Measurements from ENCODE around the gene EMC8.

The EMC8 gene

DNA sequence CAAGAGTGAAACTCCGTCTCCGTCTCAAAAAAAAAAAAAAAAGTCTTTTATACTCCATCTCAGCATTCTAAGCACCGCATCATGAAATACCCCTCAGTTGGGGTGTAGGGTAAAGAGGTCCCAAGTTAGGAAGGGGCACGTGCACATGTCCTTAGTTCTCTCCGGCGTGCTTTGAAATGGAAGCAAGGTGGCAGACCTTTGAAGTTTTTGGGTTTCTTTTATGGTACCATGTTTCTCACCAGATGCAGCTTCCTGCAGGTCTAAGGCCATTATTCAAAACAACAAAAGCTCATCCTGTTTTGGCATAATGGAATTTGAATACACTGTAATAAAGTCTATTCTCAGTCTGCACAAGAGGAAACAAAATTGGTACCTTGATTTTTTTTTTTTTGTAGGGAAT, 9.6 kb downstream of the EMC8 start (continued):
- TF ChIP-seq, protein P1, sequence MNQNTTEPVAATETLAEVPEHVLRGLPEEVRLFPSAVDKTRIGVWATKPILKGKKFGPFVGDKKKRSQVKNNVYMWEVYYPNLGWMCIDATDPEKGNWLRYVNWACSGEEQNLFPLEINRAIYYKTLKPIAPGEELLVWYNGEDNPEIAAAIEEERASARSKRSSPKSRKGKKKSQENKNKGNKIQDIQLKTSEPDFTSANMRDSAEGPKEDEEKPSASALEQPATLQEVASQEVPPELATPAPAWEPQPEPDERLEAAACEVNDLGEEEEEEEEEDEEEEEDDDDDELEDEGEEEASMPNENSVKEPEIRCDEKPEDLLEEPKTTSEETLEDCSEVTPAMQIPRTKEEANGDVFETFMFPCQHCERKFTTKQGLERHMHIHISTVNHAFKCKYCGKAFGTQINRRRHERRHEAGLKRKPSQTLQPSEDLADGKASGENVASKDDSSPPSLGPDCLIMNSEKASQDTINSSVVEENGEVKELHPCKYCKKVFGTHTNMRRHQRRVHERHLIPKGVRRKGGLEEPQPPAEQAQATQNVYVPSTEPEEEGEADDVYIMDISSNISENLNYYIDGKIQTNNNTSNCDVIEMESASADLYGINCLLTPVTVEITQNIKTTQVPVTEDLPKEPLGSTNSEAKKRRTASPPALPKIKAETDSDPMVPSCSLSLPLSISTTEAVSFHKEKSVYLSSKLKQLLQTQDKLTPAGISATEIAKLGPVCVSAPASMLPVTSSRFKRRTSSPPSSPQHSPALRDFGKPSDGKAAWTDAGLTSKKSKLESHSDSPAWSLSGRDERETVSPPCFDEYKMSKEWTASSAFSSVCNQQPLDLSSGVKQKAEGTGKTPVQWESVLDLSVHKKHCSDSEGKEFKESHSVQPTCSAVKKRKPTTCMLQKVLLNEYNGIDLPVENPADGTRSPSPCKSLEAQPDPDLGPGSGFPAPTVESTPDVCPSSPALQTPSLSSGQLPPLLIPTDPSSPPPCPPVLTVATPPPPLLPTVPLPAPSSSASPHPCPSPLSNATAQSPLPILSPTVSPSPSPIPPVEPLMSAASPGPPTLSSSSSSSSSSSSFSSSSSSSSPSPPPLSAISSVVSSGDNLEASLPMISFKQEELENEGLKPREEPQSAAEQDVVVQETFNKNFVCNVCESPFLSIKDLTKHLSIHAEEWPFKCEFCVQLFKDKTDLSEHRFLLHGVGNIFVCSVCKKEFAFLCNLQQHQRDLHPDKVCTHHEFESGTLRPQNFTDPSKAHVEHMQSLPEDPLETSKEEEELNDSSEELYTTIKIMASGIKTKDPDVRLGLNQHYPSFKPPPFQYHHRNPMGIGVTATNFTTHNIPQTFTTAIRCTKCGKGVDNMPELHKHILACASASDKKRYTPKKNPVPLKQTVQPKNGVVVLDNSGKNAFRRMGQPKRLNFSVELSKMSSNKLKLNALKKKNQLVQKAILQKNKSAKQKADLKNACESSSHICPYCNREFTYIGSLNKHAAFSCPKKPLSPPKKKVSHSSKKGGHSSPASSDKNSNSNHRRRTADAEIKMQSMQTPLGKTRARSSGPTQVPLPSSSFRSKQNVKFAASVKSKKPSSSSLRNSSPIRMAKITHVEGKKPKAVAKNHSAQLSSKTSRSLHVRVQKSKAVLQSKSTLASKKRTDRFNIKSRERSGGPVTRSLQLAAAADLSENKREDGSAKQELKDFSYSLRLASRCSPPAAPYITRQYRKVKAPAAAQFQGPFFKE (tag by site-specific recombination; IDR thresholded peaks at IDR 0.05; ENCODE audit: borderline replicate concordance): no peak
- TF ChIP-seq ZBTB8A (tag by site-specific recombination; IDR thresholded peaks at IDR 0.05) (no peak), BCL11A (tag by site-specific recombination; IDR thresholded peaks at IDR 0.05; ENCODE audit: low read depth) (no peak), ZNF16 (tag by site-specific recombination; IDR thresholded peaks at IDR 0.05; ENCODE audit: low read depth) (no peak), ZNF776 (tag by site-specific recombination; IDR thresholded peaks at IDR 0.05; ENCODE audit: borderline replicate concordance) (no peak), ZNF571 (tag by site-specific recombination; IDR thresholded peaks at IDR 0.05) (no peak)
- TF ChIP-seq, protein P2, sequence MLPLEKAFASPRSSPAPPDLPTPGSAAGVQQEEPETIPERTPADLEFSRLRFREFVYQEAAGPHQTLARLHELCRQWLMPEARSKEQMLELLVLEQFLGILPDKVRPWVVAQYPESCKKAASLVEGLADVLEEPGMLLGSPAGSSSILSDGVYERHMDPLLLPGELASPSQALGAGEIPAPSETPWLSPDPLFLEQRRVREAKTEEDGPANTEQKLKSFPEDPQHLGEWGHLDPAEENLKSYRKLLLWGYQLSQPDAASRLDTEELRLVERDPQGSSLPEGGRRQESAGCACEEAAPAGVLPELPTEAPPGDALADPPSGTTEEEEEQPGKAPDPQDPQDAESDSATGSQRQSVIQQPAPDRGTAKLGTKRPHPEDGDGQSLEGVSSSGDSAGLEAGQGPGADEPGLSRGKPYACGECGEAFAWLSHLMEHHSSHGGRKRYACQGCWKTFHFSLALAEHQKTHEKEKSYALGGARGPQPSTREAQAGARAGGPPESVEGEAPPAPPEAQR (tag by site-specific recombination; IDR thresholded peaks at IDR 0.05): no peak

DNA sequence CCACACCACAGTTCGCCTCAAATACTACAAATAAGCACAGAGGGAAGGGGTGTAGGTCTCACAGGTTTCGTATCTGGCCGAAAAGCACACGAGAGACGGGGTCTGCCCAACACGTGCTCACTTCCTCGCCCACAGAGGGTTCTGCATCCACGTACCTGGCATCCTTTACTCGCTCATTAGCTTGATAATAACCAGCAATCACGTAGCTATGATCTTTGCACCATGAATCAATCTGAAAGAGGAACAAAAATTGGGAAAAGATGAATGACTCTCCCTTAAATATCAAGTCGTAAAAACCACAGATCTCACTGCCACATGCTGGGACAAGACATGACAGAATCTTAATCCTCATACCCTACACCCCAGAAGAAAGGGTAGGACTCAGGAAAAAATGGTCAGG, 10.5 kb downstream of the EMC8 start:
- Histone ChIP-seq H3K9me3 (ENCODE audit: control insufficient read depth, insufficient read depth, low read depth, low read length) (no peaks in the 10 kb centered on the region), H3K4me1 (ENCODE audit: control insufficient read depth, insufficient read depth, low read length) (no peaks in the 10 kb centered on the region), H3K36me3 (ENCODE audit: control insufficient read depth in 2 of 2, insufficient read depth in 1 of 2, low read length in 2 of 2) (peaks cover 3 to 77% of the 10 kb centered on the region in 2 experiments), H3K4me3 (ENCODE audit: low read depth, low read length) (no peak overlapping the region), H3K27ac (ENCODE audit: extremely low read depth, low read depth, low read length) (no peak overlapping the region)
- ChIA-PET POLR2A (no interaction called here), CTCF (no interaction called here)
- TF ChIP-seq ZNF292 (tag by site-specific recombination; IDR thresholded peaks at IDR 0.05; ENCODE audit: borderline replicate concordance, low read depth) (no peak), ZNF660 (tag by site-specific recombination; IDR thresholded peaks at IDR 0.05) (no peak), ZNF600 (tag by site-specific recombination; IDR thresholded peaks at IDR 0.05) (no peak), ZNF530 (tag by site-specific recombination; IDR thresholded peaks at IDR 0.05; ENCODE audit: low read depth) (no peak), ZNF785 (tag by site-specific recombination; IDR thresholded peaks at IDR 0.05) (no peak), ZNF768 (tag by site-specific recombination; IDR thresholded peaks at IDR 0.05) (no peak), ZNF658 (tag by site-specific recombination; IDR thresholded peaks at IDR 0.05) (no peak), ZNF777 (tag by site-specific recombination; IDR thresholded peaks at IDR 0.05; ENCODE audit: borderline replicate concordance) (no peak), ZNF404 (tag by site-specific recombination; IDR thresholded peaks at IDR 0.05) (no peak), ZNF335 (tag by site-specific recombination; conservative IDR thresholded peaks at IDR 0.05) (no peak)
- TF ChIP-seq, protein P3, sequence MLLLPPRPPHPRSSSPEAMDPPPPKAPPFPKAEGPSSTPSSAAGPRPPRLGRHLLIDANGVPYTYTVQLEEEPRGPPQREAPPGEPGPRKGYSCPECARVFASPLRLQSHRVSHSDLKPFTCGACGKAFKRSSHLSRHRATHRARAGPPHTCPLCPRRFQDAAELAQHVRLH (tag by site-specific recombination; IDR thresholded peaks at IDR 0.05): no peak
- TF ChIP-seq, protein P4, sequence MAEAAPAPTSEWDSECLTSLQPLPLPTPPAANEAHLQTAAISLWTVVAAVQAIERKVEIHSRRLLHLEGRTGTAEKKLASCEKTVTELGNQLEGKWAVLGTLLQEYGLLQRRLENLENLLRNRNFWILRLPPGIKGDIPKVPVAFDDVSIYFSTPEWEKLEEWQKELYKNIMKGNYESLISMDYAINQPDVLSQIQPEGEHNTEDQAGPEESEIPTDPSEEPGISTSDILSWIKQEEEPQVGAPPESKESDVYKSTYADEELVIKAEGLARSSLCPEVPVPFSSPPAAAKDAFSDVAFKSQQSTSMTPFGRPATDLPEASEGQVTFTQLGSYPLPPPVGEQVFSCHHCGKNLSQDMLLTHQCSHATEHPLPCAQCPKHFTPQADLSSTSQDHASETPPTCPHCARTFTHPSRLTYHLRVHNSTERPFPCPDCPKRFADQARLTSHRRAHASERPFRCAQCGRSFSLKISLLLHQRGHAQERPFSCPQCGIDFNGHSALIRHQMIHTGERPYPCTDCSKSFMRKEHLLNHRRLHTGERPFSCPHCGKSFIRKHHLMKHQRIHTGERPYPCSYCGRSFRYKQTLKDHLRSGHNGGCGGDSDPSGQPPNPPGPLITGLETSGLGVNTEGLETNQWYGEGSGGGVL (tag by site-specific recombination; IDR thresholded peaks at IDR 0.05): no peak
- TF ChIP-seq, protein P5, sequence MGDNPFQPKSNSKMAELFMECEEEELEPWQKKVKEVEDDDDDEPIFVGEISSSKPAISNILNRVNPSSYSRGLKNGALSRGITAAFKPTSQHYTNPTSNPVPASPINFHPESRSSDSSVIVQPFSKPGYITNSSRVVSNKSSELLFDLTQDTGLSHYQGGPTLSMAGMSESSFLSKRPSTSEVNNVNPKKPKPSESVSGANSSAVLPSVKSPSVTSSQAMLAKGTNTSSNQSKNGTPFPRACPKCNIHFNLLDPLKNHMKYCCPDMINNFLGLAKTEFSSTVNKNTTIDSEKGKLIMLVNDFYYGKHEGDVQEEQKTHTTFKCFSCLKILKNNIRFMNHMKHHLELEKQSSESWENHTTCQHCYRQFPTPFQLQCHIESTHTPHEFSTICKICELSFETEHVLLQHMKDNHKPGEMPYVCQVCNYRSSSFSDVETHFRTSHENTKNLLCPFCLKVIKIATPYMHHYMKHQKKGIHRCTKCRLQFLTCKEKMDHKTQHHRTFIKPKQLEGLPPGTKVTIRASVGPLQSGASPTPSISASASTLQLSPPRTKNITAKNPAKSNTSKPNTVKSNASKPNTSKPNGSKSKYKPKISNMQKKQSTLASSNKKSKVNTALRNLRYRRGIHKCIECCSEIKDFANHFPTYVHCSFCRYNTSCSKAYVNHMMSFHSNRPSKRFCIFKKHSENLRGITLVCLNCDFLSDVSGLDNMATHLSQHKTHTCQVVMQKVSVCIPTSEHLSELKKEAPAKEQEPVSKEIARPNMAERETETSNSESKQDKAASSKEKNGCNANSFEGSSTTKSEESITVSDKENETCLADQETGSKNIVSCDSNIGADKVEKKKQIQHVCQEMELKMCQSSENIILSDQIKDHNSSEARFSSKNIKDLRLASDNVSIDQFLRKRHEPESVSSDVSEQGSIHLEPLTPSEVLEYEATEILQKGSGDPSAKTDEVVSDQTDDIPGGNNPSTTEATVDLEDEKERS (tag by site-specific recombination; IDR thresholded peaks at IDR 0.05): no peak
- TF ChIP-seq, protein P6, sequence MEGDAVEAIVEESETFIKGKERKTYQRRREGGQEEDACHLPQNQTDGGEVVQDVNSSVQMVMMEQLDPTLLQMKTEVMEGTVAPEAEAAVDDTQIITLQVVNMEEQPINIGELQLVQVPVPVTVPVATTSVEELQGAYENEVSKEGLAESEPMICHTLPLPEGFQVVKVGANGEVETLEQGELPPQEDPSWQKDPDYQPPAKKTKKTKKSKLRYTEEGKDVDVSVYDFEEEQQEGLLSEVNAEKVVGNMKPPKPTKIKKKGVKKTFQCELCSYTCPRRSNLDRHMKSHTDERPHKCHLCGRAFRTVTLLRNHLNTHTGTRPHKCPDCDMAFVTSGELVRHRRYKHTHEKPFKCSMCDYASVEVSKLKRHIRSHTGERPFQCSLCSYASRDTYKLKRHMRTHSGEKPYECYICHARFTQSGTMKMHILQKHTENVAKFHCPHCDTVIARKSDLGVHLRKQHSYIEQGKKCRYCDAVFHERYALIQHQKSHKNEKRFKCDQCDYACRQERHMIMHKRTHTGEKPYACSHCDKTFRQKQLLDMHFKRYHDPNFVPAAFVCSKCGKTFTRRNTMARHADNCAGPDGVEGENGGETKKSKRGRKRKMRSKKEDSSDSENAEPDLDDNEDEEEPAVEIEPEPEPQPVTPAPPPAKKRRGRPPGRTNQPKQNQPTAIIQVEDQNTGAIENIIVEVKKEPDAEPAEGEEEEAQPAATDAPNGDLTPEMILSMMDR (tag by site-specific recombination; IDR thresholded peaks at IDR 0.05): no peak

Measured in HEK293 (cell line).